Memory B cell (primary cell): ENCODE data around the gene MFRP.
A peak's percentile ranks its signal among the peaks of the same experiment; 100 is the strongest.

Source experiments
- ATAC-seq: fragments of 150-1000 bp; cut with Tn5 transposase; 2 replicates; pipeline ENCODE4 v1.10.0; 2021; ENCODE audit warnings: low read depth, mild to moderate bottlenecking, moderate library complexity
- DNase-seq, 2 donors: peaks; one replicate each; pipeline ENCODE4 v3.0.0; 2022; ENCODE audit warnings: low spot score in 2 of 2
- H3K27ac Mint-ChIP-seq: one replicate; pipeline ENCODE4 v1.8.0; 2022; ENCODE audit warnings: mild to moderate bottlenecking, moderate library complexity, mixed read lengths
- H3K27me3 Mint-ChIP-seq: one replicate; pipeline ENCODE4 v1.8.0; 2022; ENCODE audit warnings: mixed read lengths
- H3K36me3 Mint-ChIP-seq: one replicate; pipeline ENCODE4 v1.8.0; 2022; ENCODE audit warnings: mild to moderate bottlenecking, mixed read lengths
- H3K4me1 Mint-ChIP-seq: one replicate; pipeline ENCODE4 v1.8.0; 2022; ENCODE audit warnings: mixed read lengths
- H3K4me3 Mint-ChIP-seq: one replicate; pipeline ENCODE4 v1.8.0; 2022; ENCODE audit warnings: mild to moderate bottlenecking, moderate library complexity, mixed read lengths
- H3K9me3 Mint-ChIP-seq: one replicate; pipeline ENCODE4 v1.8.0; 2022; ENCODE audit warnings: mixed read lengths

The MFRP gene

GRCh38 chr11:119340335-119341221 is 5.9 kb downstream of the MFRP start, which contains the start of gene C1QTNF5:
C1QTNF5 (minus strand) TSS chr11:119340883; CDS start chr11:119340397, 486 bp downstream.
- Mint-ChIP-seq H3K4me3 (no peak within 1 kb of the TSS), H3K9me3 (no peaks in the 10 kb centered on the region), H3K4me1 (peaks cover 20% of the 10 kb centered on the region), H3K36me3 (peaks cover 2% of the 10 kb centered on the region), H3K27me3 (peaks cover 31% of the 10 kb centered on the region), H3K27ac (no peak within 1 kb of the TSS)
- ATAC-seq = no peak
- no peak for DNase-seq

DNA sequence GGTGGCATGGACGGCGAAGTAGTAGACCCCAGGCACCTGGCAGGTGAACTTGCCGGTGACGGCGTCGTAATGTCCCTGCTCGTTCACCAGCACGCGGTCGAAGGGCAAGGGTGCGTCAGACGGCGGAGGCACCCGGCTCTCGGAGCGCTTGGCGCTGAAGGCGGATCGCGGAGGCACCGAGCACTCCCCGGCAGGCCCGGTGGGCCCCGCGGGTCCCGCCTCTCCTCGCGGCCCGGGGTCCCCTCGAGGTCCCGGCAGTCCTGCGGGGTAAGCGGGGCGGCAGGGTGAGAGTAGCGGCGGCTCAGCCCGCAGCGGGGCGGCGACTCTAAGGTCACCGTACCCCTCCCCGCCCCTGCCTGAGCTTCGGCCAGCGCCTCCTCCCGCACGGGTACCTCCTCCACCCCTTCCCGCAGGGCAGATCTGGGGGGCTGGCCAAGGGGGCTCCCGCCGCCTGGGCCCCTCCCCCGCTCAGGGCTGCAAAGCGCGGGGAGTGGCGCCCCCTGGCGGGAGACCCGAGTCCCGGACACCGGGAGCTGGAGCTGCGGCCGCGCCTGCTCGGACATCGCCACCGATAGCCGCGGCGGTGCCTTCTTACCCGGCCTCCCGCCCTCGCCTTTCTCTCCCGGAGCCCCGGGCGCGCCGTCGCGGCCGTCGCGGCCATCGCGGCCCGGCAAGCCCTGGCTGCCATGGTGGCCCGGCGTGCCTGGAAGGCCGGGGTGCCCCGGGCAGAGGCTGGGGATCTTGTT is 6.7 kb downstream of the MFRP start:
- H3K4me3 Mint-ChIP-seq = no peak overlapping the region

GRCh38 chr11:119338965-119339588 is 7.4 kb downstream of the MFRP start:
- H3K9me3 Mint-ChIP-seq = no peaks in the 10 kb centered on the region
- no peak overlapping the region for H3K27ac Mint-ChIP-seq
- no peak for ATAC-seq
- H3K27me3 Mint-ChIP-seq = peaks cover 22% of the 10 kb centered on the region
- DNase-seq = no peak
- H3K4me1 Mint-ChIP-seq = peaks cover 29% of the 10 kb centered on the region
- peaks cover 2% of the 10 kb centered on the region for H3K36me3 Mint-ChIP-seq
- peak overlapping the region; percentile 45 for H3K4me3 Mint-ChIP-seq

More for the DNA sequence above, 6.7 kb downstream of the MFRP start:
- Mint-ChIP-seq H3K36me3 (peaks cover 2% of the 10 kb centered on the region), H3K27me3 (peaks cover 26% of the 10 kb centered on the region), H3K4me1 (peaks cover 29% of the 10 kb centered on the region), H3K9me3 (no peaks in the 10 kb centered on the region), H3K27ac (no peak overlapping the region)
- DNase-seq (no peak), ATAC-seq (no peak)

DNA sequence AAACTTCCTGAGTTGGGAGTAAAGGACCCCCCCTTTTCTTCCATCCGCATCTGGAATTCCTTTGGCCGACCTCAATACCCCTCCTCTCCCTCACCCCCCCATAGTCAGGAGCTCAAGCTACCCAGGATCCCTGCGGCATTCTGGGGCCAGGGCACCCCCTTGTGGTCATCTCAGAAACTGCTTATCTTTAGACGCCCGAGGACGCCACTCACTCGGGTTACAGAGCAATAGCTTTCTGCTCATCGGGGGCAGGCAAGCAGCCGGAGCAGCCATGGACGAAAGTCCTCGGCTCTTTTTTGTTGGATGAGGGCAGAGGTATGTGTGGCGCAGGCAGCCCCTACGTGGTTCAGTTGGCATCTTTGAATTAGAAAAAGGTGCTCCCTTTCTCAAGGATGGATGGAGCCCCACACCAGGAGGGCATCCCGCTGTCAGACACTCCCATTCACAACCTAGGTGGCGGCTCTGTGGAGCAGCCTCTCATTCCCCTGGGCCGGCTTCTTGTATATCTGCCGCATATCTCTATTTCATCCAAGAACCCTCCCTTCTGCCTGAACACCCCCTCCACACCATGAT is 8.1 kb downstream of the MFRP start:
- Mint-ChIP-seq H3K9me3 (no peaks in the 10 kb centered on the region), H3K27me3 (peaks cover 19% of the 10 kb centered on the region), H3K27ac (no peak overlapping the region), H3K4me1 (peaks cover 32% of the 10 kb centered on the region), H3K4me3 (no peak overlapping the region), H3K36me3 (peaks cover 2% of the 10 kb centered on the region)
- ATAC-seq = peak; percentile 21
- peak; percentile 54 to 67 for DNase-seq

DNA sequence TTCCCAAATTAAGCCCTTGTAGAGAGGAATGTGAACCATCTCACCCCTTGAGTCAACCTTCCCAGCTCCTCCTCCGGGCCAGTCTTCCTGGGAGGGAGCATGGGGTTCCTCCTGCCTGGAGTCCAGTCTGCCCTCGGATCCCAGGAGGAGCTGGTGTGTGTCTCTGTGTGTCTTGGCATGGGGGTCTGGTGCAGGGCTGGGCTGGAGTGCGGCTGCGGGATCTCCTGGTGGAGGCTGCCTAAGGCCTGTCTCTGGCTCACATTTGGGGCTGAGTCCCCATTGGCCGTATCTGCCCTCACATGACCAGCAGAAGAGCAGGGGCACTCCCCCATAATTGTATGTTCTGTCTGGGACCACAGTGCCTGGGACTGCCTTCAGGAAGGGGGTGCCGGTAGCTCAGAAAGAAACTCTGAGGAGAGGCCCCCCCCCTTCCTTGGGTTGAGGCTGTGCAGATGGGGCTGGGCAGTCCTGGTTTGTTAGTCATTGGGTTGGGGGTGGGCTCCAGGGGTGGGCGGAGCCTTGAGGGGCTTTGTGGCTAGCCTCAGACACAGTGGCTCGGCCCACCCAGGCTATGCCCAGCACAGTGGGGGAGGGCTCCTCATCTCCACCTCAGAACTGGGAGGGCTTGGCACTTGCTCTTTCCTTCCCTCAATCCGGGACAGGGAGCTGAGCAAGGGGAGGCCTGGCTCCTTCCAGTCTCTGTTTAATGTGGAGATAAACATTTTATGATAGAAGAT is 8.8 kb downstream of the MFRP start:
- peaks cover 13% of the 10 kb centered on the region for H3K27me3 Mint-ChIP-seq
- no peak overlapping the region for H3K4me3 Mint-ChIP-seq
- peaks cover 2% of the 10 kb centered on the region for H3K36me3 Mint-ChIP-seq
- H3K9me3 Mint-ChIP-seq = no peaks in the 10 kb centered on the region
- ATAC-seq (no peak), DNase-seq (no peak)
- H3K27ac Mint-ChIP-seq = no peak overlapping the region
- peaks cover 32% of the 10 kb centered on the region for H3K4me1 Mint-ChIP-seq

- DNase-seq (no peak), ATAC-seq (no peak)
- H3K9me3 Mint-ChIP-seq = no peaks in the 10 kb centered on the region
- peak overlapping the region; percentile 31 for H3K4me3 Mint-ChIP-seq
- H3K36me3 Mint-ChIP-seq = peaks cover 2% of the 10 kb centered on the region
- peak overlapping the region; percentile 7 for H3K27ac Mint-ChIP-seq
- H3K4me1 Mint-ChIP-seq = peaks cover 32% of the 10 kb centered on the region
- peaks cover 12% of the 10 kb centered on the region for H3K27me3 Mint-ChIP-seq
Observed at GRCh38 chr11:119336744-119337469, 9.6 kb downstream of the MFRP start.

GRCh38 chr11:119335655-119336543 is 10.6 kb downstream of the MFRP start:
- peaks cover 2% of the 10 kb centered on the region for H3K36me3 Mint-ChIP-seq
- peak overlapping the region; percentile 100 for H3K4me3 Mint-ChIP-seq
- H3K27me3 Mint-ChIP-seq = peaks cover 7% of the 10 kb centered on the region
- H3K27ac Mint-ChIP-seq = peak overlapping the region; percentile 7
- no peak for DNase-seq
- H3K4me1 Mint-ChIP-seq = peaks cover 27% of the 10 kb centered on the region
- H3K9me3 Mint-ChIP-seq = no peaks in the 10 kb centered on the region
- no peak for ATAC-seq

DNA sequence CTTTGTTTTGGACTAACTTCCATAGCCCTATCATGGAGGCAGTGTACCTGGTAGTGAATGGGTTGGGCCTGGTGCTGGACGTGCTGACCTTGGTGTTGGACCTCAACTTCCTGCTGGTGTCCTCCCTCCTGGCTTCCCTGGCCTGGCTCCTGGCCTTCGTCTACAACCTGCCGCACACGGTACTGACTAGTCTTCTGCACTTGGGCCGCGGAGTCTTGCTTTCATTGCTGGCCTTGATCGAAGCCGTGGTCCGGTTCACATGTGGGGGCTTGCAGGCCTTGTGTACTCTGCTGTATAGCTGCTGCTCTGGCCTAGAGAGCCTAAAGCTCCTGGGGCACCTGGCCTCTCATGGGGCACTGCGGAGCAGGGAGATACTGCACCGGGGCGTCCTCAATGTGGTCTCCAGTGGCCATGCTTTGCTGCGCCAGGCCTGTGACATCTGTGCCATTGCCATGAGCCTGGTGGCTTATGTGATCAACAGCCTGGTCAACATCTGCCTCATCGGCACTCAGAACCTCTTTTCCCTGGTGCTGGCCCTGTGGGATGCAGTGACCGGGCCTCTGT is 11.3 kb downstream of the MFRP start:
- H3K9me3 Mint-ChIP-seq = no peaks in the 10 kb centered on the region
- peak overlapping the region; percentile 100 for H3K4me3 Mint-ChIP-seq
- peaks cover 2% of the 10 kb centered on the region for H3K36me3 Mint-ChIP-seq
- no peak for DNase-seq
- H3K4me1 Mint-ChIP-seq = peaks cover 25% of the 10 kb centered on the region
- H3K27ac Mint-ChIP-seq = peak overlapping the region; percentile 94
- no peak for ATAC-seq
- peaks cover 10% of the 10 kb centered on the region for H3K27me3 Mint-ChIP-seq

- H3K27me3 Mint-ChIP-seq = peaks cover 11% of the 10 kb centered on the region
- peaks cover 1% of the 10 kb centered on the region for H3K36me3 Mint-ChIP-seq
- H3K4me1 Mint-ChIP-seq = peaks cover 25% of the 10 kb centered on the region
- ATAC-seq (peak; percentile 96), DNase-seq (peak; percentile 85 to 90)
- peak within 1 kb of the TSS; percentile 100 for H3K4me3 Mint-ChIP-seq
- no peaks in the 10 kb centered on the region for H3K9me3 Mint-ChIP-seq
- peak within 1 kb of the TSS; percentile 94 for H3K27ac Mint-ChIP-seq
Observed at GRCh38 chr11:119334174-119334930, 12.2 kb downstream of the MFRP start, which contains the start of gene RNF26. RNF26 (plus strand) TSS chr11:119334527; CDS start chr11:119335123, 596 bp downstream.

- Mint-ChIP-seq H3K4me3 (peak overlapping the region; percentile 100), H3K36me3 (no peaks in the 10 kb centered on the region), H3K27me3 (peaks cover 7% of the 10 kb centered on the region), H3K27ac (no peak overlapping the region), H3K4me1 (peaks cover 18% of the 10 kb centered on the region), H3K9me3 (no peaks in the 10 kb centered on the region)
- ATAC-seq = no peak
- no peak for DNase-seq
Observed at GRCh38 chr11:119332111-119332765, 14.3 kb downstream of the MFRP start.

DNA sequence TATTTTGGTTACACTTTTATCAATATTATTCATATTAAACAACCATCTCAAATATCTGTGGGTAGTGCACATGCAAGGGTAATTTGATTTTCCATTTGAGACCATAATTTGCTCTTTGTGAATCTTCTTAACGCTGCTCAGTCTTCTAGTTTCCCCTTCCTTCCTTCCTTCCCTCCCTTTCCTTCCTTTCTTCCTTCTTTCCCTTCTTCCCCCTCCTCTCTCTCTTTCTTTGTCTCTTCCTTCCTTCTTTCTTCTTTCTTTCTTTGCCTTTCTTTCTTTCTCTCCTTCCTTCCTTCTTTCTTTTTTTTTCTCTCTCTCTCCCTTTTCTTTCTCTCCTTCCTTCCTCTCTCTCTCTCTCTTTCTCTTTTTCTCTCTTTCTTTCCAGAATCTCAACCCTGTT is 16.3 kb downstream of the MFRP start:
- no peaks in the 10 kb centered on the region for H3K36me3 Mint-ChIP-seq
- peaks cover 7% of the 10 kb centered on the region for H3K27me3 Mint-ChIP-seq
- H3K27ac Mint-ChIP-seq = no peak overlapping the region
- H3K4me3 Mint-ChIP-seq = no peak overlapping the region
- DNase-seq (no peak), ATAC-seq (no peak)
- peaks cover 8% of the 10 kb centered on the region for H3K4me1 Mint-ChIP-seq
- no peaks in the 10 kb centered on the region for H3K9me3 Mint-ChIP-seq
